Measurements from ENCODE around the gene ATP1A4. TPM values are rescaled to one million over a fixed set of nuclear protein-coding genes. Genes with fewer than 3 reads are reported as not detected.

ATP1A4 gene
- total and polyA plus RNA-seq, 8 donors, result 0.05 to 0.37 TPM; not detected in 6

DNA sequence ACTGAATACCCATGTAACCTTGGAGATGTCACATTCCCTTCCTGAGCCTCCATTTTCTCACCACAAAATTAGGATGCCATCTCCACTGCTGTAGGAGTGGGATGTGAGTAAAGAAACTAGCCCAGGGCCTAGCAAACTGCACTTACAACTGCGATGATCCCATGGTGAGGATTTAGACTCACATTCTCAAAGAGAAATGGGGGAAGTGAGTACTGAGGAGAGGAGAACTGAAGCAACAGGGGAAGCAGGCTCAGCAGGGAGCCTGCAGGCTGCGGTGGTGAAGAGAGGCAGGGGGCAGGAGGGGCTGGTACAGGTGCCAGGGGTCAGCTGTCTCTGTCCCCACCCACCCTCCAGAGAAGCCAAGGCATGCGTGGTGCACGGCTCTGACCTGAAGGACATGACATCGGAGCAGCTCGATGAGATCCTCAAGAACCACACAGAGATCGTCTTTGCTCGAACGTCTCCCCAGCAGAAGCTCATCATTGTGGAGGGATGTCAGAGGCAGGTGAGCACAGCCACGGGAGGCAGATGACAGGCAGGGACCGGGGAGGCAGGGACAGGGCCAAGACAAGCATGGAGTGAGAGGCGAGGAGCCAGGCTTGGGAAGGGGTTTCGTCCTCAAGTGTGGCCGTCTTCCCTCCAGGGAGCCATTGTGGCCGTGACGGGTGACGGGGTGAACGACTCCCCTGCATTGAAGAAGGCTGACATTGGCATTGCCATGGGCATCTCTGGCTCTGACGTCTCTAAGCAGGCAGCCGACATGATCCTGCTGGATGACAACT, 16.4 kb upstream of the ATP1A4 start:
- Histone ChIP-seq H3K27me3 (no peaks in the 10 kb centered on the region), H3K27ac (no peak overlapping the region), H3K9me3 (no peaks in the 10 kb centered on the region), H3K4me3 (no peak overlapping the region), H3K4me1 (peaks cover 0 to 25% (median 9%) of the 10 kb centered on the region in 4 donors), H3K36me3 (peaks cover 0 to 36% (median 12%) of the 10 kb centered on the region in 4 donors)
- 78 to 87% (median 85%) methylated on average over 17 to 20 of the region's 20 CpGs for WGBS, 5 donors
- intact Hi-C loops (cut with DNase I; ENCODE audit: low total_unique reads), result no loop called here
- TF ChIP-seq POLR2A (IDR thresholded peaks at IDR 0.05) (no peak), POLR2AphosphoS5 (IDR thresholded peaks at IDR 0.05) (no peak), CTCF (IDR thresholded peaks at IDR 0.05) (no peak), EP300 (IDR thresholded peaks at IDR 0.05) (no peak)
- no peak for DNase-seq

DNA sequence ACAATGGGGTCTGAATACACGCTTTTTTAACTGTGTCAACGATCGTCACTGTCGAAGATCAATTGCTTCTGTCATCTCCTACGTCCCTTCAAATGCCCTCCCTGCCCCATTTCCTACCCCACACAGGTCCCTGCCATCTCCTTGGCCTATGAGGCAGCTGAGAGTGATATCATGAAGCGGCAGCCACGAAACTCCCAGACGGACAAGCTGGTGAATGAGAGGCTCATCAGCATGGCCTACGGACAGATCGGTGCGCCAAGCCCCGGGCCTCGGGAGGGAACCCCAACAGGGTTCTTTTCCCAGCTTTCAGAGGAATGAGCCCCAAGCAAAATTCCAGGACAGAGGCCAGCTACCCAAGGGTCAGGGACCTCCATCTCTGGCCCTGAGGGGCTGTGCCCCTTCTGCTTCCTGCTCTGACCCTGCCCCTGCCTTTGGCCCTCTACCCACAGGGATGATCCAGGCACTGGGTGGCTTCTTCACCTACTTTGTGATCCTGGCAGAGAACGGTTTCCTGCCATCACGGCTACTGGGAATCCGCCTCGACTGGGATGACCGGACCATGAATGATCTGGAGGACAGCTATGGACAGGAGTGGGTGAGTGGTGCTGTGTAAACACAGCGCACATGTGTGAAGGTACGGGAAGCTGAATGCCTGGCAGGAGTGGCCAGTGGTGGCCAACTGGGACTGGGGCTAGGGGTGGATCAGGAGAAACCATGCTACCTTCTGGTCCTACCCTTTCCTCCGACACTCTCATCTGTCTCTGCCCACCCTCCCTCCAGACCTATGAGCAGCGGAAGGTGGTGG, 15.1 kb upstream of the ATP1A4 start:
- no peak for DNase-seq
- 85 to 89% (median 87%) methylated on average over 20 to 22 of the region's 22 CpGs for WGBS, 5 donors
- no peaks in the 10 kb centered on the region for H3K9me3 ChIP-seq
- no peak overlapping the region for H3K4me3 ChIP-seq
- TF ChIP-seq EP300 (IDR thresholded peaks at IDR 0.05) (no peak), POLR2A (IDR thresholded peaks at IDR 0.05) (no peak), CTCF (IDR thresholded peaks at IDR 0.05) (no peak), POLR2AphosphoS5 (IDR thresholded peaks at IDR 0.05) (no peak)
- H3K27ac ChIP-seq, result no peak overlapping the region
- intact Hi-C loops (cut with DNase I; ENCODE audit: low total_unique reads), result no loop called here
- peaks cover 0 to 29% (median 9%) of the 10 kb centered on the region in 4 donors for H3K36me3 ChIP-seq
- peaks cover 0 to 15% (median 5%) of the 10 kb centered on the region in 4 donors for H3K4me1 ChIP-seq
- H3K27me3 ChIP-seq, result peaks cover 0 to 5% (median 0%) of the 10 kb centered on the region in 3 donors

DNA sequence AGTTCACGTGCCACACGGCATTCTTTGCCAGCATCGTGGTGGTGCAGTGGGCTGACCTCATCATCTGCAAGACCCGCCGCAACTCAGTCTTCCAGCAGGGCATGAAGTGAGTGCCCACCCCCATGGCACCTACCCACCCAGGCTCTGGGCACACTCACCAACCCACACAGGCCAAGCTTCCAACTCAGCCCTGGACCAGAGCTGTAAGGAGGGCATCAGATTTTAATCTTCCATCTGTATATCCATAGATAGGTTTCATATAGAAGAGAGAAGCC, 14.5 kb upstream of the ATP1A4 start:
- H3K27me3 ChIP-seq, result peaks cover 0 to 5% (median 0%) of the 10 kb centered on the region in 3 donors
- H3K36me3 ChIP-seq, result peaks cover 0 to 29% (median 9%) of the 10 kb centered on the region in 4 donors
- H3K4me3 ChIP-seq, result no peak overlapping the region
- DNase-seq, result no peak
- H3K27ac ChIP-seq, result no peak overlapping the region
- TF ChIP-seq POLR2AphosphoS5 (IDR thresholded peaks at IDR 0.05) (no peak), POLR2A (IDR thresholded peaks at IDR 0.05) (no peak), EP300 (IDR thresholded peaks at IDR 0.05) (no peak), CTCF (IDR thresholded peaks at IDR 0.05) (no peak)
- peaks cover 0 to 10% (median 4%) of the 10 kb centered on the region in 4 donors for H3K4me1 ChIP-seq
- no peaks in the 10 kb centered on the region for H3K9me3 ChIP-seq
- intact Hi-C loops (cut with DNase I; ENCODE audit: low total_unique reads), result no loop called here
- 85 to 92% (median 88%) methylated on average over 5 of the region's 5 CpGs for WGBS, 5 donors

GRCh38 chr1:160137216-160137862, 14.1 kb upstream of the ATP1A4 start:
- Histone ChIP-seq H3K27ac (no peak overlapping the region), H3K27me3 (peaks cover 0 to 5% (median 0%) of the 10 kb centered on the region in 3 donors), H3K4me1 (peaks cover 0 to 5% (median 1%) of the 10 kb centered on the region in 4 donors), H3K9me3 (no peaks in the 10 kb centered on the region), H3K4me3 (no peak overlapping the region), H3K36me3 (peaks cover 0 to 29% (median 9%) of the 10 kb centered on the region in 4 donors)
- TF ChIP-seq EP300 (IDR thresholded peaks at IDR 0.05) (no peak), POLR2A (IDR thresholded peaks at IDR 0.05) (no peak), CTCF (IDR thresholded peaks at IDR 0.05) (no peak), POLR2AphosphoS5 (IDR thresholded peaks at IDR 0.05) (no peak)
- WGBS, 5 donors, result 78 to 91% (median 86%) methylated on average over 8 of the region's 8 CpGs
- intact Hi-C loops (cut with DNase I; ENCODE audit: low total_unique reads), result no loop called here
- DNase-seq, result no peak

Measured in stomach (tissue), 9 donors.